CD4-positive, alpha-beta T cell treated with Interferon alpha-2 for 1 hour (primary cell): ENCODE results near the gene ZNF423.

ENCODE experiments used
- DNase-seq, 2 donors: peaks; one replicate each; pipeline ENCODE4 v3.0.0-alpha.2; 2020 to 2022

Gene ZNF423

GRCh38 chr16:49657736-49658465 is 198.0 kb downstream of the ZNF423 start:
- no peak for DNase-seq

GRCh38 chr16:49654425-49654824 is 201.5 kb downstream of the ZNF423 start:
- DNase-seq: no peak

GRCh38 chr16:49653577-49653976 is 202.3 kb downstream of the ZNF423 start:
- no peak for DNase-seq

- no peak for DNase-seq
Observed at GRCh38 chr16:49653173-49653570, 202.7 kb downstream of the ZNF423 start.

- DNase-seq: no peak
Observed at GRCh38 chr16:49652456-49653172, 203.3 kb downstream of the ZNF423 start.

GRCh38 chr16:49651996-49652395 is 203.9 kb downstream of the ZNF423 start:
- DNase-seq: no peak

- DNase-seq: no peak
Observed at GRCh38 chr16:49651226-49651625, 204.7 kb downstream of the ZNF423 start.

GRCh38 chr16:49650603-49651002 is 205.3 kb downstream of the ZNF423 start:
- no peak for DNase-seq

GRCh38 chr16:49649013-49649765 is 206.7 kb downstream of the ZNF423 start:
- no peak for DNase-seq

- DNase-seq: no peak
Observed at GRCh38 chr16:49647673-49648072, 208.2 kb downstream of the ZNF423 start.

GRCh38 chr16:49645263-49645662 is 210.6 kb downstream of the ZNF423 start:
- no peak for DNase-seq

- DNase-seq: no peak
Observed at GRCh38 chr16:49644145-49644463, 211.8 kb downstream of the ZNF423 start.

GRCh38 chr16:49643429-49644144 is 212.3 kb downstream of the ZNF423 start:
- DNase-seq: no peak

- DNase-seq: no peak
Observed at GRCh38 chr16:49641250-49641649, 214.7 kb downstream of the ZNF423 start.

- no peak for DNase-seq
Observed at GRCh38 chr16:49640581-49640980, 215.3 kb downstream of the ZNF423 start.

- DNase-seq: no peak
Observed at GRCh38 chr16:49639739-49640431, 216.0 kb downstream of the ZNF423 start.

GRCh38 chr16:49638673-49639610 is 217.0 kb downstream of the ZNF423 start:
- no peak for DNase-seq

GRCh38 chr16:49637933-49638672 is 217.8 kb downstream of the ZNF423 start:
- DNase-seq: no peak

- no peak for DNase-seq
Observed at GRCh38 chr16:49637511-49637910, 218.4 kb downstream of the ZNF423 start.

- DNase-seq: no peak
Observed at GRCh38 chr16:49636608-49637007, 219.3 kb downstream of the ZNF423 start.
